CD14-positive monocyte (primary cell): ENCODE results near the gene TRPM5. TPM values are rescaled to one million over a fixed set of nuclear protein-coding genes. Genes with fewer than 3 reads are reported as not detected.

ENCODE experiments used
- DNase-seq, 3 donors: peaks; one replicate each; pipeline ENCODE4 v3.0.0-alpha.2; 2011 to 2022
- H2AFZ ChIP-seq: 2 replicates; pipeline ENCODE4 v1.6.0; 2012; ENCODE audit warnings: mild to moderate bottlenecking, low read depth, low read length, inconsistent platforms; ENCODE audit not compliant: insufficient read depth, poor library complexity, severe bottlenecking
- H3K27ac ChIP-seq, 2 donors: 1 replicate in 1 of 2; 2 replicates in 1 of 2; pipeline ENCODE4 v1.5.1; 2012 to 2013; ENCODE audit warnings: low read length in 2 of 2, control low read depth in 1 of 2, inconsistent platforms in 1 of 2, low read depth in 1 of 2, mild to moderate bottlenecking in 1 of 2
- H3K27me3 ChIP-seq, 2 donors: one replicate each; pipeline versions ENCODE4 v1.6.0 to v1.6.1; 2011 to 2013; ENCODE audit warnings: low read length in 2 of 2; ENCODE audit not compliant: control insufficient read depth in 2 of 2, insufficient read depth in 2 of 2
- H3K36me3 ChIP-seq, 2 donors: replicated peaks in 1 of 2; 1 replicate in 1 of 2; 2 replicates in 1 of 2; pipeline versions ENCODE4 v1.5.1 to v1.6.1; 2012 to 2013; ENCODE audit warnings: low read length in 2 of 2, control low read depth in 1 of 2, inconsistent platforms in 1 of 2, mild to moderate bottlenecking in 1 of 2; ENCODE audit not compliant: insufficient read depth in 2 of 2, control insufficient read depth in 1 of 2
- H3K4me1 ChIP-seq, 2 donors: 1 replicate in 1 of 2; 2 replicates in 1 of 2; pipeline versions ENCODE4 v1.5.1 to v1.6.1; 2012 to 2013; ENCODE audit warnings: low read length in 2 of 2, control low read depth in 1 of 2, inconsistent platforms in 1 of 2, mild to moderate bottlenecking in 1 of 2, moderate library complexity in 1 of 2; ENCODE audit not compliant: insufficient read depth in 2 of 2, control insufficient read depth in 1 of 2
- H3K4me2 ChIP-seq: replicated peaks from 2 replicates; pipeline ENCODE3; 2012; ENCODE audit warnings: low read length, moderate library complexity, mild to moderate bottlenecking; ENCODE audit not compliant: poor library complexity, severe bottlenecking; ENCODE audit errors: extremely low read depth
- H3K4me3 ChIP-seq, 3 experiments: fragments of 200-600 bp in 1 of 3; sonication (generic) in 1 of 3; replicated peaks in 1 of 3; 1 replicate in 2 of 3; 2 replicates in 1 of 3; pipeline ENCODE4 v1.5.1; 2011 to 2013; ENCODE audit warnings: low read length in 3 of 3, mild to moderate bottlenecking in 3 of 3, control low read depth in 2 of 3, low read depth in 2 of 3, inconsistent platforms in 1 of 3, moderate library complexity in 1 of 3
- H3K79me2 ChIP-seq: 2 replicates; pipeline ENCODE4 v1.6.0; 2012; ENCODE audit warnings: mild to moderate bottlenecking, control low read depth, inconsistent platforms, low read length, moderate library complexity; ENCODE audit not compliant: insufficient read depth
- H3K9ac ChIP-seq: 2 replicates; pipeline ENCODE4 v1.6.0; 2017; ENCODE audit warnings: low read length, mild to moderate bottlenecking; ENCODE audit not compliant: insufficient read depth, poor library complexity, severe bottlenecking
- H3K9me3 ChIP-seq, 2 donors: replicated peaks in 1 of 2; 1 replicate in 1 of 2; 2 replicates in 1 of 2; pipeline versions ENCODE4 v1.5.1 to v1.6.1; 2012 to 2013; ENCODE audit warnings: low read length in 2 of 2, control low read depth in 1 of 2; ENCODE audit not compliant: control insufficient read depth in 1 of 2, insufficient read depth in 1 of 2
- H4K20me1 ChIP-seq: 2 replicates; pipeline ENCODE4 v1.6.0; 2012; ENCODE audit warnings: mild to moderate bottlenecking, low read length, control low read depth, moderate library complexity; ENCODE audit not compliant: insufficient read depth
- H3K27ac Mint-ChIP-seq, 7 donors: one replicate each; pipeline ENCODE4 v1.8.0; 2020; ENCODE audit warnings: mild to moderate bottlenecking in 7 of 7, mixed read lengths in 7 of 7, moderate library complexity in 6 of 7, inconsistent platforms in 2 of 7
- H3K27me3 Mint-ChIP-seq, 3 donors: one replicate each; pipeline ENCODE4 v1.8.0; 2021 to 2022; ENCODE audit warnings: low read depth in 3 of 3, mild to moderate bottlenecking in 3 of 3, mixed read lengths in 3 of 3, moderate library complexity in 3 of 3, inconsistent platforms in 1 of 3
- H3K36me3 Mint-ChIP-seq, 2 donors: one replicate each; pipeline ENCODE4 v1.8.0; 2020; ENCODE audit warnings: mixed read lengths in 2 of 2, inconsistent platforms in 1 of 2, mild to moderate bottlenecking in 1 of 2
- H3K4me1 Mint-ChIP-seq: one replicate; pipeline ENCODE4 v1.8.0; 2020; ENCODE audit warnings: mild to moderate bottlenecking, mixed read lengths
- H3K4me3 Mint-ChIP-seq, 2 donors: one replicate each; pipeline ENCODE4 v1.8.0; 2020; ENCODE audit warnings: mild to moderate bottlenecking in 2 of 2, mixed read lengths in 2 of 2, moderate library complexity in 1 of 2
- H3K9me3 Mint-ChIP-seq, 7 donors: one replicate each; pipeline ENCODE4 v1.8.0; 2020 to 2022; ENCODE audit warnings: mixed read lengths in 7 of 7, mild to moderate bottlenecking in 6 of 7, moderate library complexity in 6 of 7, inconsistent platforms in 2 of 7
- WGBS: methylation state at CpG from one replicate; pipeline ENCODE4 v1.1.5; 2013; ENCODE audit warnings: missing lambda C conversion rate; ENCODE audit not compliant: insufficient coverage; 5-methylcytosine and 5-hydroxymethylcytosine counted together
- intact Hi-C, 2 donors: fragments of 100-400 bp; cut with micrococcal nuclease; formaldehyde crosslinking; loops; one replicate each; pipeline versions ENCODE4 v1.15.0 to v1.15.1; 2023
- polyA plus RNA-seq, 3 donors: library from polyadenylated mRNA; depleted of rRNA in 1 of 3; unstranded in 2 of 3; stranded (reverse) in 1 of 3; fragments of 300-500 nt in 2 of 3; fragments of >200 nt in 1 of 3; fragmentation: Illumina TruSeq in 2 of 3; gene quantifications; 1 replicate in 2 of 3; 2 replicates in 1 of 3; pipeline ENCODE4 v1.2.3, GENCODE V29; 2012 to 2021
- TF ChIP-seq, protein P1 (sequence below): fragments of 200-600 bp; IDR thresholded peaks from one replicate; pipeline ENCODE4 v1.8.0; 2022; ENCODE audit warnings: antibody characterized with exemption, mild to moderate bottlenecking

The TRPM5 gene
- polyA plus RNA-seq, 3 donors, result 0.03 TPM; not detected in 2

- peaks cover 20% of the 10 kb centered on the region in 2 donors for H3K36me3 ChIP-seq
- Mint-ChIP-seq H3K4me1 (peaks cover 18% of the 10 kb centered on the region), H3K27ac (peak overlapping the region; percentile 89 to 94 (median 92)), H3K27me3 (peaks cover 0 to 2% (median 0%) of the 10 kb centered on the region in 3 donors), H3K4me3 (peak overlapping the region; percentile 84 to 88), H3K36me3 (peaks cover 13 to 27% of the 10 kb centered on the region in 2 donors), H3K9me3 (no peaks in the 10 kb centered on the region)
- H4K20me1 ChIP-seq, result peaks cover 11% of the 10 kb centered on the region
- DNase-seq, result no peak
- no peaks in the 10 kb centered on the region for H3K27me3 ChIP-seq
- H3K4me2 ChIP-seq, result peak overlapping the region; percentile 85
- no peaks in the 10 kb centered on the region for H3K9me3 ChIP-seq
- H3K9ac ChIP-seq, result peak overlapping the region; percentile 88
- H3K27ac ChIP-seq, result peak overlapping the region; percentile 94 to 95
- peak overlapping the region; percentile 78 for H2AFZ ChIP-seq
- TF ChIP-seq, protein P1, sequence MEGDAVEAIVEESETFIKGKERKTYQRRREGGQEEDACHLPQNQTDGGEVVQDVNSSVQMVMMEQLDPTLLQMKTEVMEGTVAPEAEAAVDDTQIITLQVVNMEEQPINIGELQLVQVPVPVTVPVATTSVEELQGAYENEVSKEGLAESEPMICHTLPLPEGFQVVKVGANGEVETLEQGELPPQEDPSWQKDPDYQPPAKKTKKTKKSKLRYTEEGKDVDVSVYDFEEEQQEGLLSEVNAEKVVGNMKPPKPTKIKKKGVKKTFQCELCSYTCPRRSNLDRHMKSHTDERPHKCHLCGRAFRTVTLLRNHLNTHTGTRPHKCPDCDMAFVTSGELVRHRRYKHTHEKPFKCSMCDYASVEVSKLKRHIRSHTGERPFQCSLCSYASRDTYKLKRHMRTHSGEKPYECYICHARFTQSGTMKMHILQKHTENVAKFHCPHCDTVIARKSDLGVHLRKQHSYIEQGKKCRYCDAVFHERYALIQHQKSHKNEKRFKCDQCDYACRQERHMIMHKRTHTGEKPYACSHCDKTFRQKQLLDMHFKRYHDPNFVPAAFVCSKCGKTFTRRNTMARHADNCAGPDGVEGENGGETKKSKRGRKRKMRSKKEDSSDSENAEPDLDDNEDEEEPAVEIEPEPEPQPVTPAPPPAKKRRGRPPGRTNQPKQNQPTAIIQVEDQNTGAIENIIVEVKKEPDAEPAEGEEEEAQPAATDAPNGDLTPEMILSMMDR, result no peak
- intact Hi-C loops, result no loop called here
- peaks cover 21 to 26% of the 10 kb centered on the region in 2 donors for H3K4me1 ChIP-seq
- peak overlapping the region in 1 of 3 experiments; percentile 79 for H3K4me3 ChIP-seq
- peaks cover 32% of the 10 kb centered on the region for H3K79me2 ChIP-seq
- WGBS, result no CpG with 5 or more reads among the region's 7 CpGs
Measured at GRCh38 chr11:2398664-2399355, 45.5 kb downstream of the TRPM5 start.

DNA sequence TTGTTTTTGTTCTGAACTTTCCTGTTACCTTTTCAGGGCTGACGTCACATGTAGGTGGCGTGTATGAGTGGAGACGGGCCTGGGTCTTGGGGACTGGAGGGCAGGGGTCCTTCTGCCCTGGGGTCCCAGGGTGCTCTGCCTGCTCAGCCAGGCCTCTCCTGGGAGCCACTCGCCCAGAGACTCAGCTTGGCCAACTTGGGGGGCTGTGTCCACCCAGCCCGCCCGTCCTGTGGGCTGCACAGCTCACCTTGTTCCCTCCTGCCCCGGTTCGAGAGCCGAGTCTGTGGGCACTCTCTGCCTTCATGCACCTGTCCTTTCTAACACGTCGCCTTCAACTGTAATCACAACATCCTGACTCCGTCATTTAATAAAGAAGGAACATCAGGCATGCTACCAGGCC lies 47.3 kb downstream of the TRPM5 start:
- Histone ChIP-seq H3K9me3 (no peaks in the 10 kb centered on the region), H2AFZ (no peak overlapping the region), H3K79me2 (peaks cover 25% of the 10 kb centered on the region), H3K4me1 (peaks cover 21 to 24% of the 10 kb centered on the region in 2 donors), H3K4me3 (no peak overlapping the region), H3K36me3 (peaks cover 2 to 4% of the 10 kb centered on the region in 2 donors), H3K27ac (no peak overlapping the region), H3K27me3 (no peaks in the 10 kb centered on the region), H3K9ac (no peak overlapping the region), H3K4me2 (no peak overlapping the region), H4K20me1 (peaks cover 11% of the 10 kb centered on the region)
- peak overlapping the region in 3 of 7 donors; percentile 24 to 71 (median 53) for H3K27ac Mint-ChIP-seq
- DNase-seq, result no peak
- H3K4me3 Mint-ChIP-seq, result no peak overlapping the region
- TF ChIP-seq, protein P1, result no peak
- H3K4me1 Mint-ChIP-seq, result peaks cover 15% of the 10 kb centered on the region
- WGBS, result 97% methylated on average over 9 of the region's 12 CpGs
- intact Hi-C loops, result no loop called here
- H3K36me3 Mint-ChIP-seq, result peaks cover 2 to 9% of the 10 kb centered on the region in 2 donors
- H3K9me3 Mint-ChIP-seq, result no peaks in the 10 kb centered on the region
- peaks cover 0 to 2% (median 0%) of the 10 kb centered on the region in 3 donors for H3K27me3 Mint-ChIP-seq
